ENCODE results near the gene CD300LB.
"Not testable (repeated sequence)": the region's sequence is repeated elsewhere in the genome, so short reads cannot be mapped to it uniquely, and the experiment has no call there.

The CD300LB gene

DNA sequence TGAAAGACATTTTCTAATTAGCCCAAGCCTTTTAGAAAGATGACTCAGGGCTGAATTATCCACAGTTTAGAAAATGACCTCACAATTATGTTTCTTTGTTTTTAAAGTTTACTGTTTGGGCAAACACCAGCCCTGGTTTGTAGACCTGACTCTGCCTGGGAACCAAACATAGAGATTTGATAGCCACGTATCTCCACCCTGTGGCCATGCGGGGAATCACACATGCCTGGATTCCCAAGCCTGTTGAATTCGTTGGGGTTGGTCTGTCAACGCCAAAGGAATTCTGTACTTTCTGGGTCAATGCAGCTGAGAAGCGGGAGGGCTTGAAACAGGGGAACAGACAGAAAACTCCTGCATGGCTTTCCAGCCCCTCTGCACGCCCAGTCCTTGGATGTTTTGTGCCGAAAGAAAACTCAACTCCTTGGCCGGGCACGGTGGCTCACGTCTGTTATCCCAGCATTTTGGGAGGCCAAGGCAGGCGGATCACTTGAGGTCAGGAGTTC, 37.9 kb downstream of the CD300LB start:
- DNase-seq (ENCODE audit: low spot score), result peak; percentile 66

DNA sequence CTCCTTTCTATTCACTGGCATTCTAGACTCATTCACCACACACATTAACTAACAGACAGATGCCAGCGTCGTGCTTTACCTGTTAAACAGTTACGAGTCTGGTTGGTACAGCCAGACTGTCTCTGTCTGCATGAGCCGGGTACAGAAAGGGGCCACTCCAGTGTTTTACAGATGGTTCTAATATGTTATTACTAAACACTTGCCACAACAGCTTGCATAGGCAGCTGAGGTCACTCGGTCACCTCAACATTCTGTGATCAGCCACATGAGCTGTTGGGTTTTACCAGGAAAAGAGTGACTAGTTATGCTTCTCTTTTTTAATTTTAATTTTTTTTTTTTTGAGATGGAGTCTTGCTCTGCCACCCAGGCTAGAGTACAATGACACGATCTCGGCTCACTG, 39.6 kb downstream of the CD300LB start:
- no peak for DNase-seq (ENCODE audit: low spot score)

DNA sequence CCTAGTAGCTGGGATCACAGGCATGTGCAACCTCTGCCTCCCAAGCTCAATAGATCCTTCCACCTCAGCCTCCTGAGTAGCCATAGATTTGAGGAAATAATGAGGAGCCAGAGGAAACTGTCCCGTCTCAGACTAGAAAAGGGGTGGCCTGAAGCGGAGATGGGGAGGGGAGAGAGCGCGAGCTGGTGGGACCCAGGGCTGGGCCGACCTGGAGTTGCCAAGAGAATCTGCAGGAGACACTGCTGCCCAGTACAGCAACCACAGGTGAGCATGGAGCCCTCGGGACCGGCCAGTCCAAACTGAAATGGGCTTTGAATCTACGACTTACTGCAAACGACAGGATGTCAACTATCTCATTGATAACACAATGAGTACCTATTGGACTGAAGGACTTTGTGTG, 40.6 kb downstream of the CD300LB start:
- DNase-seq (ENCODE audit: low spot score), result no peak

DNA sequence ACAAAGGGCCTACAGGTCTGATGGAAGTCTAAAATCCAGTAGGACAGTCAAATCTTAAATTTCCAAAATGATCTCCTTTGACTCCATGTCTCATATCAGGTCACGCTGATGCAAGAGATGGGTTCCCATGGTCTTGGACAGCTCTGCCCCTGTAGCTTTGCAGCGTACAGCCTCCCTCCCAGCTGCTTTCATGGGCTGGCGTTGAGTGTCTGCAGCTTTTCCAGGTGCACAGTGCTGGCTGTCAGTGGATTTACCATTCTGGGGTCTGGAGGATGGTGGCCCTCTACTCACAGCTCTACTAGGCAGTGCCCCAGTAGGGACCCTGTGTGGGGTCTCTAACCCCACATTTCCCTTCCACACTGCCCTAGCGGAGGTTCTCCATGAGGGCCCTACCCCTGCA, 43.0 kb downstream of the CD300LB start:
- not testable (repeated sequence) for DNase-seq (ENCODE audit: low spot score)

DNA sequence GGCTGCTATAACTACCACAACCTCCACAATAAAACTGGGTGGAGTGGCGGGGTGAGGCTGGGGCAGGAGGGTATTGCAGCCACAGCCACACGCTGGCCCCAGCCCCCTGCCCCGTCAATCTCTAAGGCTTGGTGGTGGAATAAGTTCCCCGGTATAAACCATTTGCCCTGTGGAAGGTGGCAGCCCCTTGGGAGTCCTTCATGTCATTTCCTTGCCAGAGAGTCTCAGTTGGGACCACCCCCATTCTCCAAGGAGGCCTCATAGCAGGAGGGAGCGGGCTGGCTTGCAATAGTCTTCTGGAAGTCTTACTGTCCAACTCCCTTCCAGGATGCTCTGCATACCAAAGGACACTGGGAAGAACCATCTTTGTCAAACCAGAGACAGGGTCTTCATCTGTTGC, 45.4 kb downstream of the CD300LB start:
- DNase-seq (ENCODE audit: low spot score), result no peak

DNA sequence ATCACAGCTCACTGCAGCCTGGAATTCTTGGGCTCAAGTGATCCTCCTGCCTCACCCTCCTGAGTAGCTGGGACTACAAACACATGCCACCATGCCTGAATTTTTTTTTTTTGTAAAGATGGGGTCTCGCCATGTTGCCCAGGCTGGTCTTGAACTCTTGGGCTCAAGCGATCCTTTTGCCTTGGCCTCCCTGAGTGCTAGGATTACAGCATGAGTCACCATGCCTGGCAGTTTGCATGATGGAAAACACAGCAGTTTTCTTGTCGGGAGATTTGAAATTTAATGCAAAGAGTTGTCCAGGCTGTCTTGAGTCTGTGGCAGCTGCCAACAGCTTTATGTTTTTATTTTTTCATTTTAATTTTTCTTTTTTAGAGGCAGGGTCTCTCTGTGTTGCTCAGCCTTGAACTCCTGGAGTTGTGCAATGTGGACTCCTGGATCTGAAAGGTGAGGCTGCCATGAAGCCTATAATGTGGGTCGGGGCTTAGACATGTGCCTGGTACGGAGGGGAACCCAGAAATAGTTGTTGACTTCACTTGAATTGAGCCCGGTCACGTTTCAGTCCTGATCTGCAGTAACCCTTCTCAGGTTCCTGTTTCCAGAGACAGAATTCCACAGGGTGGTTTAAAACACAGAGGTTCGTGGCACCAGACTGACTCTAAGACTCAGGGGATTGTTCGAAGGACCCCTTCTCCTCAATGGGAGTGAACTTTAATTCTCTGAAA, 46.1 kb downstream of the CD300LB start:
- DNase-seq (ENCODE audit: low spot score), result no peak

DNA sequence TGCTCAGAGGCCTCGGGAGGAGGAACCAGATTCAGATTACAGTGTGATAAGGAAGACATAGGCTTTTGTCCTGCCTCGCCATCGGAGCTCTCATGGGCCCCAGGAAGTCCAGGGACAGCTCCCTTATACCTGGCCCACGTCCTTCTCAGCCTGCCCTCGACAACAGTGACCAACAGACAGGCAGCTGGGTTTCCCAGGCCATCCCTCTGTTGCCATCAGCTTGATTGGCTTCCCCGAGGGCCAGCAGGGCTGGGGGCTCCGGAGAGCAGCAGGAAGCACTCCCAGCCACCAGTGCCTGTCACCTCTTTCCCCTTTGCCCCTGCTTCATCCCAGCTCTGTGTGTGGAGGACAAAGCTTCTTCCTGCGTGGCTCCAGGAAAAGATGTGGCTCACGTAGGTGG, 47.2 kb downstream of the CD300LB start:
- no peak for DNase-seq (ENCODE audit: low spot score)

DNA sequence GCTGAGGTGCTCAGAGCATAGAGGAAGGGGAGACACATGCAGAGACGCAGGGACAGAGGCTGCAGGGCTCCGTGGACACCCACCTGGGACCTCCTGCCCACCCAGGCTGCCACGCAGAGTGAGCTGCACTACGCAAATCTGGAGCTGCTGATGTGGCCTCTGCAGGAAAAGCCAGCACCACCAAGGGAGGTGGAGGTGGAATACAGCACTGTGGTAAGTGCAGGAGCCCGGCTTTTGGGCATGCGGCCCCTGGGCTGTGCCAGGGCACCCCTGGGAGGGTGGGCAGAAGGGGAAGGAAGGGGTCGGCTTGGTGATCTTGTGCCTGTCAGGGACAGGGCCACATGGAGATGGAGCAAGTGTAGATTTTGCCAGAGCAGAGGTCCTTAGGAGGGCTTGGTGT, 49.7 kb downstream of the CD300LB start:
- DNase-seq (ENCODE audit: low spot score), result no peak

DNA sequence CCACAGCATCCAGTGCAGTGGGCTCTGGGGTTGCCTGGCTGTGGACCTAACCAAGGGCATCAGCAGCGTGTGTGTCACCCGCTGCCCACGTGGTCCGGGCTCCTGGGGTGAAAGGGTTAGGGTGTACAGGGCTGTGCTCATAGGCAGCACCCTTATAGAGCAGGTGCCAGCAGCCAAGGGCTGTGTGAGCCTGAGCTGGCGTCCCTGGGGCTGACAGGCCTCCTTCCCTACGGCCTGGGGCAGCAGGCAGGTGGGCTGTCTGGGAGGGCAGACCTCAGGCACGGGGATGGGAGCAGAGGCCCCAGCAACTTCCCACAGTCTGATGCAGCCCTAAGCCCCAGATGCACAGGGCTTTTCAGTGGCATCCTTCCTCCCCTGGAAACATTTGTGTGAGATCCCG, 51.0 kb downstream of the CD300LB start:
- DNase-seq (ENCODE audit: low spot score), result no peak

DNA sequence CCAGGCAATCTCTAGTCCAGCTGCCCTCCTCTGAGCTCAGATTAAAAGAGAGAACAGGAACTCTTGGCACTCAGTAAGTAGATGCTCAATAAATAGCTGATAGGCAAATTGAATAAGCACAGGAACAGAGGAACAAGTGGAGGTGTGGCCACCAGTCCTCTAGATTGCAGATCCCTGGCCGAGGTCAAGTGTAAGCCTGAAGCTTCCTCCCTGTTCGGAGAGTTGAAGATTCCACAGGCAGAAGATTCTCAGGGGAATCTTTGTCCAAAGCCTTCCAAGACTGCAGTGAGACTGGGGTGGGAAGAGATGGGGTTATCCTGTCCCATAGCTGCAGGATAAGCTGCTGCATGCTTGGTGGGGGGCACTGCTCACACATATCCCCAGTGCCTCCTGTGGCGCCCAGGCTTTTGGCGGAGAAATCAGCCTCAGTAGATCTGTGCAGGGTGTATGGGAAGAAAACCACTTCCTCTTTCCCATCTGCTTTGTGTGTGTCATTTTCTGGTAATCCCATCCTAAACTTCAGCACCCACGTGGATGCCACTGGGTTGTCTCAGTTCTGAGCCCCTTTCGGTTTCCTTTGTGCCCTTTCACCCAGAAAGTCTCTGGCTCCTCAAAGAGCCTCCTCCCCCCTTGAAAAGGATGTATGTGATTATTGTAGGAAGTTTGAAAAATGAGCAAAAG, 52.7 kb downstream of the CD300LB start:
- DNase-seq (ENCODE audit: low spot score), result peak; percentile 28

DNA sequence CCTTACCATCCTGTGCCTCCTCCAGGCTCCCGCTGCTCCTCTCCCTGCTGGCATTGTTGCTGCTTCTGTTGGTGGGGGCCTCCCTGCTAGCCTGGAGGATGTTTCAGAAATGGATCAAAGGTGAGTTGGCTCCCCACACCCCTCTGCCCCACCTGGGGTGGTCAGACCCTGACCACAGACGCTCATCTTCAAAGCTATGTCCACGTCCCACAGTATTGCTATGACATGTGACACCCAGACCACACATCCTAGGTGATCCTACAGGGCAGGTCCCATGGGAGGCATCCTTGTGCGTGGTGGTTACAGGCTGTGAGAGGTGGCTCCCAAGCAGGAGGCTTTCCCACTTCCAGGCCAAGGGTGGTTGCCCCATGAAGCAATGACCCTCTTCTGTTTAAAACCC, 53.9 kb downstream of the CD300LB start:
- DNase-seq (ENCODE audit: low spot score), result no peak

DNA sequence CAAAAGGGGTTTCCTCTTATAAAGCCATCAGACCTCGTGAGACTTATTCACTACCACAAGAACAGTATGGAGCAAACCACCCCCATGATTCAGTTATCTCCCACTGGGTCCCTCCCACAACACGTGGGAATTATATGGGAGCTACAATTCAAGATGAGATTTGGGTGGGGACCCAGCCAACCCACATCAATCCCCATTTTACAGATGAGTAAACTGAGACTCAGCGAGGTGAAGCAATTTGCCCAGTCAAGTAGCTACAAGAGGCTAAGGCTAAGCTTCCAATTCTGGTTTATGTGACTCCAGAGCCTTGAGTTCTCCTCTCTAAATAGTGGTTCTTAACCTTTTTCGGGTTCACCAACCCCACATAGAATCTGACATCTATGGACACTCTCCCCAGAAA, 56.1 kb downstream of the CD300LB start:
- no peak for DNase-seq (ENCODE audit: low spot score)

DNA sequence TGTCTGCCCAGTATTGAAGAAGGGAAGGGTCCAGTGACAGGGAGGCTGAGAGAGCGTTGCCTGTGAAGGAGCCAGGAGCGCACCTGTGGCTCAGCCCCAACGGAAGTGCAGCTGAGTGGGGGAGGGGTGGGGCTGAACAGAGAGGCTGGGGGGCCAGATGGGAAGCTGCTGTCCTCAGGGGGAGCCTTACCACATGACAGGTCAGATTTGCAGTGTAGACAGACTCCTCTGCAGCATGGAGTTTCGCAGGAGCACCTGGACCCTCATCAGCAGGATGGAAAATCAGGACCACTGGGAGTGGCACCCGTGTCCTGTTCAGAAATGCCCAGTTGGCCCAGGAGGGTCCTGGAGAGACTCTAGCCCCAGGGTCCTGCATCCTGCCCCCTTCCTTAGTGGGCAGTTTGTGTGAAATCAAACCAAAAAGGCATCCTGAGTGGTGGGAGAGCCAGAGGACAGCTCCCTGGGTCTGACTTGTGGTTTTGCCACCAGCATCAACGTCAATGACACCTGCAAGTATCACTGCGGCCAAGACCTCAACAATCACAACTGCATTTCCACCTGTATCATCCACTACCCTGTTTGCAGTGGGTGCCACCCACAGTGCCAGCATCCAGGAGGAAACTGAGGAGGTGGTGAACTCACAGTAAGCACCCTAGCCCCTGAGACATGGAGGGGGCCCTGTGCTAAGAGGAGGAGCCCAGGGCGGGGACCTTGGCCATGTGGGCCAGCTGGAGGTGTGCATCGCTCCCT, 57.1 kb downstream of the CD300LB start:
- no peak for DNase-seq (ENCODE audit: low spot score)

DNA sequence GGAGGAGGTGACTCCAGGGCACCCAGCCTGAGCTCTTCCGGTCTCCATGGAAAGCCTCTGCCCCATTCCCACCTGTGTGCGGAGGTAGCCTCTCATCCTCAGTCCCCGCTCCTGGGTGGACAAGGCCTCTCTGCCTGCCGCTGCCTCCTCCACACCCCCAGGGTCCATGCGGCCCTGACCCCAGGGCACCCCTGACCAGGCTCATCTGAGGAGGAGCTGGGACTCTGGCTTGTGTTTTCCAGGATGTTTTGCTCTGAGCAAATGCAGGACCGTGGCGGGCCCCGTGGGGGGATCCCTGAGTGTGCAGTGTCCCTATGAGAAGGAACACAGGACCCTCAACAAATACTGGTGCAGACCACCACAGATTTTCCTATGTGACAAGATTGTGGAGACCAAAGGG, 58.0 kb downstream of the CD300LB start:
- DNase-seq (ENCODE audit: low spot score), result no peak

DNA sequence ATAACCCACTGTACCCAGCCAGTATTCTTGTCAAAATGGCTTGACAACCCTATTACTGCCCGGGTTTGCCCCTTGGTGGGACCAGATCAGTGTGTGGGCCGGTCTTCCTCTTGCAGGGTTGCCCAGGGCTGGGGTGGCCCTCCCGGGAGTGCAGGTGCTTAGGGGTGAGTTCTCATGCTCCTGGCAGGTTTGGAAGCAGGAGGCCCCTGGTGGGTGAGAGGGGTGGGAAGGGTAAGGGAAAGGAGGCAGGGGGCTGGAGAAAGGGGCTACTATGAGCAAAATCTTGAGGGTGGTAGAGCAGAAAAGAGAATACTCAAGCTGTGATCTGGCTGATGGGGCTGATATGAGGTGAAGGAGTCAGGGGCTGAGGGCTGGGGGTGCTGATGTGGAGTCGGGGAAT, 58.4 kb downstream of the CD300LB start:
- no peak for DNase-seq (ENCODE audit: low spot score)

DNA sequence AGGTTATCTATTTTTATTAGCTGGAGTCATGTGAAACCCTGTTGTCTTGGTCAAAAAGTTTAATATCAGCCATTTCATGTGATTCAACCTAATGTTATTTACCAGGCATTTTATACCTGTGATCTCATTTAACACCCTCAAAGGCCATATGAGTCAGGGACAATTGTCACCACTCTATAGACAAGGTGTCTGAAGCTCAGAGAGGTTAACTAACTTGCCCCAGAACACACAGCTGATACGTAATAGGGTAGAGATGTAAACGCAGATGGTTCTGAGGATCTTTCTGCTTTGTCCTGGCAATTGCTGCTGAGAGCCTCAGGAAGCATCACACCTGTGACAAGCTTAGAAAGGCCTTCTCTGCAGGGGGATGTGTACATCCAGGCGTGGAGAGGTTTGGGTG, 59.9 kb downstream of the CD300LB start:
- no peak for DNase-seq (ENCODE audit: low spot score)
